HepG2 (cell line): ENCODE measurements around the gene PTPRH.

ENCODE experiments used
- ATF2 ChIP-seq: sonication (generic); formaldehyde crosslinking; IDR thresholded peaks from 2 replicates; pipeline ENCODE4 v1.4.0; 2020; ENCODE audit warnings: missing genetic modification reagents
- ATF3 ChIP-seq: sonication (generic); formaldehyde crosslinking; IDR thresholded peaks from 2 replicates; pipeline ENCODE4 v1.4.0; 2020; ENCODE audit warnings: missing genetic modification reagents
- BCLAF1 ChIP-seq: fragments of 450-650 bp; IDR thresholded peaks from 2 replicates; pipeline ENCODE4 v1.6.1; 2017; ENCODE audit warnings: mild to moderate bottlenecking
- CHCHD3 ChIP-seq: sonication (generic); formaldehyde crosslinking; IDR thresholded peaks from 2 replicates; pipeline ENCODE4 v1.8.0; 2022; ENCODE audit warnings: mild to moderate bottlenecking, missing genetic modification reagents, moderate library complexity
- CTCF ChIP-seq: sonication (generic); formaldehyde crosslinking; IDR thresholded peaks from 2 replicates; pipeline ENCODE4 v1.5.0; 2020; ENCODE audit warnings: mild to moderate bottlenecking, missing genetic modification reagents, moderate library complexity
- EP300 ChIP-seq, 3 experiments: sonication (generic) in 1 of 3; formaldehyde crosslinking in 1 of 3; IDR thresholded peaks; 2 replicates each; pipeline versions ENCODE4 v1.5.1 to v1.6.1; 2011 to 2020; ENCODE audit warnings: low read depth in 2 of 3, low read length in 2 of 3, borderline replicate concordance in 1 of 3, improper control_type of control experiment in 1 of 3, mild to moderate bottlenecking in 1 of 3, missing genetic modification reagents in 1 of 3, moderate library complexity in 1 of 3
- EZH2 ChIP-seq: conservative IDR thresholded peaks from 2 replicates; pipeline ENCODE4 v1.6.1; 2012; ENCODE audit warnings: mild to moderate bottlenecking, low read depth, low read length, moderate library complexity
- GLI4 ChIP-seq: sonication (generic); formaldehyde crosslinking; IDR thresholded peaks from 2 replicates; pipeline ENCODE4 v1.5.1; 2020; ENCODE audit warnings: missing genetic modification reagents, mild to moderate bottlenecking, moderate library complexity, borderline replicate concordance
- IRF1 ChIP-seq: sonication (generic); formaldehyde crosslinking; IDR thresholded peaks from 2 replicates; pipeline ENCODE4 v1.4.0; 2020; ENCODE audit warnings: low read depth, mild to moderate bottlenecking, missing genetic modification reagents
- MED8 ChIP-seq: sonication (generic); formaldehyde crosslinking; IDR thresholded peaks from 2 replicates; pipeline ENCODE4 v1.8.1; 2023; ENCODE audit warnings: mild to moderate bottlenecking, missing genetic modification reagents; ENCODE audit not compliant: insufficient replicate concordance
- REST ChIP-seq, 2 experiments: IDR thresholded peaks; 2 replicates each; pipeline ENCODE4 v1.6.1; 2011 to 2012; ENCODE audit warnings: low read length in 2 of 2, borderline replicate concordance in 1 of 2, low read depth in 1 of 2, mild to moderate bottlenecking in 1 of 2, moderate library complexity in 1 of 2
- STAG1 ChIP-seq: sonication (generic); formaldehyde crosslinking; IDR thresholded peaks from 2 replicates; pipeline ENCODE4 v1.4.0; 2020; ENCODE audit warnings: missing genetic modification reagents
- TARDBP ChIP-seq: sonication (generic); formaldehyde crosslinking; IDR thresholded peaks from 2 replicates; pipeline ENCODE4 v1.8.0; 2022; ENCODE audit warnings: mild to moderate bottlenecking, missing genetic modification reagents
- ZNF136 ChIP-seq: sonication (generic); formaldehyde crosslinking; IDR thresholded peaks from 2 replicates; pipeline ENCODE4 v1.8.1; 2022; ENCODE audit warnings: low read depth, mild to moderate bottlenecking, moderate library complexity, missing genetic modification reagents

- TF ChIP-seq CTCF (CRISPR knock-in tag): no peak
- no peak for TF ChIP-seq STAG1 (CRISPR knock-in tag)
- TF ChIP-seq GLI4 (CRISPR knock-in tag): no peak
- no peak for TF ChIP-seq REST (IDR thresholded peaks at IDR 0.05; ENCODE audit: borderline replicate concordance in 1 of 2, low read depth in 1 of 2, low read length in 2 of 2)
- TF ChIP-seq IRF1 (CRISPR knock-in tag): no peak
- TF ChIP-seq TARDBP: no peak
- TF ChIP-seq MED8 (CRISPR knock-in tag): no peak
- no peak for TF ChIP-seq ATF2 (CRISPR knock-in tag)
- TF ChIP-seq BCLAF1: no peak
- no peak for TF ChIP-seq EZH2
- TF ChIP-seq CHCHD3: no peak
- no peak for TF ChIP-seq EP300 (IDR thresholded peaks at IDR 0.05; ENCODE audit: low read depth in 2 of 2, low read length in 2 of 2)
- TF ChIP-seq EP300 (CRISPR knock-in tag; IDR thresholded peaks at IDR 0.05; ENCODE audit: borderline replicate concordance): no peak
- TF ChIP-seq ZNF136: no peak
- no peak for TF ChIP-seq ATF3 (CRISPR knock-in tag)
Measured at GRCh38 chr19:55238030-55238429, 28.7 kb upstream of the PTPRH start.
